Right lobe of liver (tissue), 6 donors: ENCODE results near the gene DSCAM. TPM values are rescaled to one million over a fixed set of nuclear protein-coding genes. Genes with fewer than 3 reads are reported as not detected.

Experiments
- ATAC-seq, 4 donors: fragments of 200-7000 bp; cut with Tn5 transposase; one replicate each; pipeline ENCODE4 v1.9.1; 2020; ENCODE audit warnings: mild to moderate bottlenecking in 4 of 4, moderate library complexity in 4 of 4
- DNase-seq, 3 donors: peaks; one replicate each; pipeline ENCODE4 v3.0.0-alpha.2; 2020
- H3K27ac ChIP-seq, 3 donors: fragments of 200-600 bp; one replicate each; pipeline ENCODE4 v1.8.0; 2022
- H3K27me3 ChIP-seq, 2 donors: fragments of 200-600 bp; one replicate each; pipeline ENCODE4 v1.8.0; 2022
- H3K36me3 ChIP-seq, 4 donors: fragments of 200-600 bp; sonication (generic) in 1 of 4; one replicate each; pipeline versions ENCODE4 v1.5.1 to v1.8.0; 2017 to 2022; ENCODE audit warnings: control low read depth in 1 of 4
- H3K4me1 ChIP-seq, 4 donors: fragments of 200-600 bp; sonication (generic) in 1 of 4; one replicate each; pipeline versions ENCODE4 v1.5.1 to v1.8.0; 2017 to 2022; ENCODE audit warnings: control low read depth in 1 of 4
- H3K4me3 ChIP-seq, 3 donors: fragments of 200-600 bp; one replicate each; pipeline ENCODE4 v1.8.0; 2022
- H3K9me3 ChIP-seq, 4 donors: fragments of 200-600 bp; sonication (generic) in 1 of 4; one replicate each; pipeline versions ENCODE4 v1.5.1 to v1.8.0; 2017 to 2022; ENCODE audit warnings: control low read depth in 1 of 4
- POLR2A ChIP-seq: fragments of 450-650 bp; IDR thresholded peaks from one replicate; pipeline ENCODE4 v1.6.1; 2017; ENCODE audit warnings: antibody characterized with exemption, mild to moderate bottlenecking
- WGBS: methylation state at CpG from one replicate; pipeline ENCODE4 v1.1.6; 2018; ENCODE audit warnings: low coverage, low lambda C conversion rate; ENCODE audit not compliant: insufficient coverage; ENCODE audit errors: missing lambda C conversion rate; 5-methylcytosine and 5-hydroxymethylcytosine counted together
- intact Hi-C, 2 donors: fragments of 100-400 bp; cut with DNase I; formaldehyde crosslinking; loops; one replicate each; pipeline versions ENCODE4 v1.11.2 to v1.14.1; 2022
- total RNA-seq, 6 experiments: library from RNA; depleted of rRNA in 2 of 6; stranded (reverse); fragments of >200 nt in 2 of 6; fragmentation: NEBNext Ultra II Directional in 3 of 6; extraction: Animal tissue kit (Norgen Biotek cat#: 25700) in 3 of 6; gene quantifications; one replicate each; pipeline versions ENCODE4 v1.1.0 to v1.2.4, GENCODE V29; 2016 to 2023
- TF ChIP-seq, protein P1 (sequence below), 4 donors: fragments of 200-600 bp in 3 of 4; fragments of 450-650 bp in 1 of 4; IDR thresholded peaks; one replicate each; pipeline versions ENCODE4 v1.5.1 to v1.8.0; 2016 to 2022; ENCODE audit warnings: antibody characterized with exemption in 4 of 4, mild to moderate bottlenecking in 2 of 4
- donor health status: DM: no; HTN: yes; CAD: no.
- donor health status: DM: no; HTN: no; CAD: no.
- donor health status: DM: no; HTN: no; CAD: no.
- donor health status: DM: no; HTN: yes; CAD: no.
- donor health status: DM: no; HTN: yes; CAD: no.

The DSCAM gene
- total RNA-seq, 6 experiments from 2014 or later, result 0.04 to 0.16 (median 0.06) TPM; not detected in 2

DNA sequence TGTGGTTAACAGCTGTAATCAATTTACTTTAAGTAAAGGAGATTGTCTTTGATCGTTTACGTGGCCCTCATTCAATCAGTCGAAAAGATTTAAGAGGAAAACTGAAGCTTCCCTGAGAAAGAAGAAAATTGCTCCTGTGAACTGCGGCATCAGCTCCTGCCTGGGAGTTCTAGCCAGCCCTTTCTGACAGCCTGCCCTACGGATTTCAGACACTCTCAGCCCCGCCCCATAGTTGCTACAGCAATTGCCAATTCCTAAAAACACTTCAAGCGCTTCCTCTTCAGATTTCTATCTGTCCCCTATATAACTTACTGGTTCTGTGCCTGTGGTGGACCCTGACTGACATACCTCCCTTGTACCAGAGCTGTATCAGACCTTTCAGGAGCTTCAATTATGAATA is 277.6 kb downstream of the DSCAM start:
- WGBS, result 50% methylated on average over 4 of the region's 7 CpGs
- no peaks in the 10 kb centered on the region for H3K9me3 ChIP-seq
- no peaks in the 10 kb centered on the region for H3K27me3 ChIP-seq
- no peak for DNase-seq
- no peaks in the 10 kb centered on the region for H3K4me1 ChIP-seq
- intact Hi-C loops, result no loop called here
- no peak overlapping the region for H3K27ac ChIP-seq
- H3K36me3 ChIP-seq, result no peaks in the 10 kb centered on the region
- H3K4me3 ChIP-seq, result no peak overlapping the region
- TF ChIP-seq, protein P1, sequence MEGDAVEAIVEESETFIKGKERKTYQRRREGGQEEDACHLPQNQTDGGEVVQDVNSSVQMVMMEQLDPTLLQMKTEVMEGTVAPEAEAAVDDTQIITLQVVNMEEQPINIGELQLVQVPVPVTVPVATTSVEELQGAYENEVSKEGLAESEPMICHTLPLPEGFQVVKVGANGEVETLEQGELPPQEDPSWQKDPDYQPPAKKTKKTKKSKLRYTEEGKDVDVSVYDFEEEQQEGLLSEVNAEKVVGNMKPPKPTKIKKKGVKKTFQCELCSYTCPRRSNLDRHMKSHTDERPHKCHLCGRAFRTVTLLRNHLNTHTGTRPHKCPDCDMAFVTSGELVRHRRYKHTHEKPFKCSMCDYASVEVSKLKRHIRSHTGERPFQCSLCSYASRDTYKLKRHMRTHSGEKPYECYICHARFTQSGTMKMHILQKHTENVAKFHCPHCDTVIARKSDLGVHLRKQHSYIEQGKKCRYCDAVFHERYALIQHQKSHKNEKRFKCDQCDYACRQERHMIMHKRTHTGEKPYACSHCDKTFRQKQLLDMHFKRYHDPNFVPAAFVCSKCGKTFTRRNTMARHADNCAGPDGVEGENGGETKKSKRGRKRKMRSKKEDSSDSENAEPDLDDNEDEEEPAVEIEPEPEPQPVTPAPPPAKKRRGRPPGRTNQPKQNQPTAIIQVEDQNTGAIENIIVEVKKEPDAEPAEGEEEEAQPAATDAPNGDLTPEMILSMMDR (IDR thresholded peaks at IDR 0.05), result no peak
- TF ChIP-seq POLR2A, result no peak
- peak in 3 of 4 donors; percentile 18 to 46 (median 28) for ATAC-seq

GRCh38 chr21:40568807-40569206 is 278.2 kb downstream of the DSCAM start:
- Histone ChIP-seq H3K4me3 (no peak overlapping the region), H3K27me3 (no peaks in the 10 kb centered on the region), H3K4me1 (no peaks in the 10 kb centered on the region), H3K36me3 (no peaks in the 10 kb centered on the region), H3K27ac (no peak overlapping the region), H3K9me3 (no peaks in the 10 kb centered on the region)
- intact Hi-C loops, result no loop called here
- whole genome bisulfite sequencing, result no CpG with 5 or more reads among the region's 1 CpG
- DNase-seq, result no peak
- TF ChIP-seq POLR2A, result no peak
- TF ChIP-seq, protein P1 (IDR thresholded peaks at IDR 0.05), result no peak
- no peak for ATAC-seq

DNA sequence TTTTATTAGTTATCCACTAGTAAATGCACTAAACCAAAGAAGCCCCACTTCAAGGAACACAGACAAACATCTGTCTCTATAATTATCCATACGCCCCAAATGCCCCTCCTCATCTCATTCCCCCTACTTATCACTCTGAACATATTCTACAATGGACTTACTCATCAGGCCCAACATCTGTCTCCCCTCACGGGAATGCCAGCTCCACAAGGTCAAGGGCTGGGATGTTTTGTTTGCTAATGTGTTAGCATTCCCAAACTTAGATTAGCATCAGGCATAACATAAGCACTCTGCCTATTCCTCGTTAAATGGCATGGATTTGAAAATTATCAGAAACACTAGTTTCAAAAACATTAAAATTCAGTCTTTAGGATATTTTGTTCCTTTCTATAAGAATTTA is 279.5 kb downstream of the DSCAM start:
- Histone ChIP-seq H3K9me3 (no peaks in the 10 kb centered on the region), H3K4me1 (no peaks in the 10 kb centered on the region), H3K4me3 (no peak overlapping the region), H3K36me3 (no peaks in the 10 kb centered on the region), H3K27me3 (no peaks in the 10 kb centered on the region), H3K27ac (no peak overlapping the region)
- 29% methylated on average over 3 of the region's 3 CpGs for WGBS
- DNase-seq (no peak), ATAC-seq (no peak)
- intact Hi-C loops, result no loop called here
- TF ChIP-seq, protein P1 (IDR thresholded peaks at IDR 0.05), result no peak
- TF ChIP-seq POLR2A, result no peak

GRCh38 chr21:40566486-40566885 is 280.5 kb downstream of the DSCAM start:
- WGBS, result 61% methylated on average over 1 of the region's 1 CpG
- ATAC-seq, result no peak
- no peaks in the 10 kb centered on the region for H3K36me3 ChIP-seq
- H3K27ac ChIP-seq, result no peak overlapping the region
- H3K4me3 ChIP-seq, result no peak overlapping the region
- no peaks in the 10 kb centered on the region for H3K27me3 ChIP-seq
- H3K4me1 ChIP-seq, result no peaks in the 10 kb centered on the region
- no peak for DNase-seq
- no peak for TF ChIP-seq POLR2A
- TF ChIP-seq, protein P1 (IDR thresholded peaks at IDR 0.05), result no peak
- H3K9me3 ChIP-seq, result no peaks in the 10 kb centered on the region
- intact Hi-C loops, result no loop called here

DNA sequence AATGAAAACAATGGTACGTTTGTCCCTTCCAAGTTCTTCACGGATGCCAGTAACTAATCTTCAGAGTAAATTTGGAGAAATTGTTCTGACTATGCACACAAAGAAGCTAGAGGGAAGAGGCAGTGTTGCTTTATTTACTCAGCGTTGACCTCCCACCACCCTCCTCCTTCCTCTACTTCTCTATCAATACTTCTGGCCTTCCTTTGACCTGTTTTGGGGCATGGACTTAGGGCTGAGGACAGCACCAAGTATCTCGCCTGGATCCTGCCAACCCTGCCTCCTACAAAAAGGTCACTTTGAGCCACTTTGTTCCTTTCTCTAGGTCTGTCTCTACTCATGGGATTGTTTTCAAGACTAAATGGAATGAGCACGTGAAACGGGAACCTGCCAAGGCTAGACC is 282.6 kb downstream of the DSCAM start:
- Histone ChIP-seq H3K27ac (peak overlapping the region in 1 of 3 donors; percentile 29), H3K36me3 (no peaks in the 10 kb centered on the region), H3K4me3 (no peak overlapping the region), H3K4me1 (no peaks in the 10 kb centered on the region), H3K9me3 (no peaks in the 10 kb centered on the region), H3K27me3 (no peaks in the 10 kb centered on the region)
- ATAC-seq, result peak; percentile 65 to 69 (median 66)
- WGBS, result 38% methylated on average over 6 of the region's 6 CpGs
- TF ChIP-seq, protein P1 (IDR thresholded peaks at IDR 0.05), result no peak
- TF ChIP-seq POLR2A, result no peak
- no peak for DNase-seq
- intact Hi-C loops, result no loop called here
